Measurements from ENCODE around the gene IQSEC1. TPM values are rescaled to one million over a fixed set of nuclear protein-coding genes. Genes with fewer than 3 reads are reported as not detected.

Gene IQSEC1
- polyA plus RNA-seq, 12 donors: 36.6 to 57.3 (median 42.5) TPM; not detected in 1

DNA sequence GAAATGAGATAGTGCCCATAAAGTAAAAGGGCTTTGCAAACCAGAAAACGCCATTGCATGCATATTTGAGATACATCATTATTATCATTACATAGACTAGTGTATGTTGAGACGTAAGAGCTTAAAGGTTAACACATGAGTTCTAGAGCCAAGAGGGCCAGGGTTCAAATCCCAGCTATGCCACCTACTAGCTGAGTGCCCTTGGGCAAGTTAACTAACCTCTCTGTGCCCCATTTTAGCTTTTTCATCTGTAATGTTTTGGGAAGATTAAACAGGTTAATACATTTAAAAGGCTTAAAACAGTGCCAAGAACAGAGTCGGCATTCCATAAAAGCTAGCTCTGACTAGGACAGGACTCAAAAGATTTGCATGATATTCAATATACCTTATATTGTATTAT, 22.8 kb downstream of the IQSEC1 start:
- no peak for DNase-seq

DNA sequence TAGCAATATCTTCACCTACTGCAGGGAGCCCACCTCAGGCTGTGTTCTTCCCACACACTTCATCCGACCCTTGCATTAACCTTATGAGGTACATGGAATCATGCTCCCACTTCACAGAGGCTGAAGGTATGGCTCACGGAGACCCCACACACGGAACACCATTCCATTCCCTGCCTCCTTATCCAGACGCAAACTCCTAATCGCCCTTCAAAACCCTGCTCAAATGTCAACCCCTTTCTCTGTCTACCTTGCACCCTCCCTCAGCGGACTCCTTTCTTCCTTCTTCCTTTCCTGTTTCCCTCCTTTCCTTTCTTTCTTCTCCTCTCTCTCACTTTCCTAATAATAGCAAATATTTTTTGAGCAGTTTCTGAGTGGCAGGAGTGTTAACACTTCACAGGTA, 23.8 kb downstream of the IQSEC1 start:
- DNase-seq: no peak

- no peak for DNase-seq
These were observed 25.7 kb downstream of the IQSEC1 start for GRCh38 chr3:13047296-13048165.

DNA sequence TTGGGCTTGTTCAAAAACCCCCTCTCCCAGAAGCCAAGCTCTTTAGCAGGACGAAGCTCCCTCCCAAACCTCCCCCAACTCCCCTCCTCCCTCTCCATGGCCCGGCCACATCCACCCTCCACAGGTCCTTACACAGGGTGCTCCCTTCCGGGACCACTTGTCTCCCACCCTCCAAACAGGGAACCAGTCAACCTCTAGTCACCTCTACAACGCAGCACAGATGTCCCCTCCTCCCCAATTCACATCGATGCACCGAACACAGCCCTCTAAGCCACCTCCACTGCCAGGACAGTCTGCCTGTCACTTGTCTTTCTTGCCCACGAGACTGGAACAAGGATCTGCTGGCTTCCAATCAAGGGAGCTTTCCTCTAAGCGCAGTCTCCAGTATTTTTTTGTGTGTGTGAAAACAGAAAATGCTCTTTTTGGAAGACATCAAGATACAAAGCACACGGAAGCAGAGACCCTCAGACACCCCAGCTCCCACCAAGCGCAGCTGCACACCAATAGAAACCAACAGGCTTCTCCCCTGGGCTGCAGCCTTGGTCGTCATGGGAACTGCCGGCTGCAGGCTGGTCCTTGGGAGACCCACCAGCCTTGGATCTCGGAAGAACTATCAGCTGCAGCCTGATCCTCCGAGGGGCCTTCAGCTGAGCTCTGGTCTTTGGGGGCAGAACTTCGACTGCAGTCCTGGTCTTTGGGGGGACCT, 26.5 kb downstream of the IQSEC1 start:
- DNase-seq: no peak

DNA sequence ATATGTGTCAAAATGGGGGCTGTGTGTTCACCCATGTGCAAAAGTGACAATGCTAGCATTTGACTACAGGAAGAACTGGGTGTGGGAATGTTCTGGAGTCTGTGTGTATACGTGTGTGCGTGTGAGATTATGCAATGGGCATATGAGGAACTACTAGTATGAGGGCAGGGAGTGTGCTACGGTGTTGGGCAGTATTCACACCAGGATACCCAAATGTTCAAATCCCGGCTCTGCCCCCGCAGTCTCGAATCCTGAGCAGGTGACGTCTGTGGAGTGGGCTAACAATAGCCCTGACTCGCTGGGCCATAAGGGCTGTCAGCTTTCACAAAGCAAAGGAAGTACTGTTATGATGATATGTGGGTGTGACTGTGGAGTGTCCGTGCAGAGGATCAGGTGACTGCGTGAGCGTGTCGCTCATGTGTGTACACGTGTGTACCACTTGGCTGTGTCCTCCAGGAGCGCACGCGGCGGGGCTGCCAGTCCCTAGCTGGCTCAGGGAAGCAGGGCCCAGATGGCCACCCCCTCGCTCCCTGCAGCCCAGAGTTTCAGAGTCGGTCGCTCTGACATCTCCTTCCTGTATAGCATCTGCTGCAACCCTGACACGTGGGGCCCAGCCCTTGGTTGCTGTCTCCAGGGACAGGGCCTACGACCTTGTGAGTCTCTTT, 27.2 kb downstream of the IQSEC1 start:
- no peak for DNase-seq

- no peak for DNase-seq
These were observed 27.9 kb downstream of the IQSEC1 start for GRCh38 chr3:13045241-13045903.

DNA sequence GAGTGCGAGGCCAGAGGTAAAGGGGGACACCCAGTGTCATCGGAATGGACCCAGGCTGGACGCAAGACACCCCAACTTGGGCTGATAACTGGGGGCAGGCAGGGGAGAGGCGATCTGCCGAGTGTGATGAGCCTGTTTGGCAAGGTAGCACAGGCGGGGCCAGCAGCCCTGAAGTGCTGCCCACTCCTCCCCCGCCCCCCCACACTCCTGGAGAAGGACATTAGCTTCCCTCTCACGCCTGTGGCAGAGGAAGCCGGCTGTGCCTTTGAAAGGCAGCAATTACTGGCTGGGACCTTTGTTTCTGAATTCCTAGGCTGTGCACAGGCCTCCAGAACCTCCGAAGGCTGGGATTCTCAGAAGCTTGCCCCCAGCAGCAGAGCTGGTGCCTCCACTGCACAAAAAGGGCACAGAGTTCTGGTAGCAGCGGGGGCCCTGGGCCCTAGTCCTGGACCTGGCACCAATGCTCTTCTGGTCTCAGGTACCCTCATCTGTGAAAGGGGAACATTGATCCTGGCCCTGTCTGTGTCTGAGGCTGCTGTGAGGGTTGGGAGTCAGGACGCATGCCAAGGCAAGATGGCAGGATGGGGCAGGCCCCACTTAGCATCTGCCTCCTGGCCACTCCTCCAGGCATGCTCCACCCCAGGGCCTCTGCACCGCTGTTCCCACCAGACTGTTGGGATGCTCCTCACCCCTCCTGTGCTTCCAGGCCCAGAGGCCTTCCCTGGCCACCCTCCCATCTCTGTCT, 28.6 kb downstream of the IQSEC1 start:
- no peak for DNase-seq

DNA sequence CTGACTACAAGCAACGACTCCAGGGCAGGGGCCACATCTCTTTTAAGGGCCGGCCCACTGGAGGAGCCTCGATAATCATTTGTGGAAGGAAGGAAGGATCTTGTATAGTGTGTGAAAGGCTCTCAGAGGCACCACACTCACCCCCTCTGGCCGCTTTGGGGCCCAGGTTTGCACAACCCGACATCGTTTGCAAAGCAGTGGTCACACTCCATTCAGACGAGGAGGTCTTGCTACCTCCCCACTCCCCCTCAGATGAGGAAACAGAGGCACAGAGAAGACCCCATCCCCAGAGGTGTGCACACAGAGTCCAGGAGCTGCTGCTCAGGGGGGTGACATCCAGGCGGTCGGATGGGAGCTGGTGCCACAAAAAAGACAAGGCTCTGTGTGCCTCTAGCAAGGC, 29.6 kb downstream of the IQSEC1 start:
- no peak for DNase-seq

DNA sequence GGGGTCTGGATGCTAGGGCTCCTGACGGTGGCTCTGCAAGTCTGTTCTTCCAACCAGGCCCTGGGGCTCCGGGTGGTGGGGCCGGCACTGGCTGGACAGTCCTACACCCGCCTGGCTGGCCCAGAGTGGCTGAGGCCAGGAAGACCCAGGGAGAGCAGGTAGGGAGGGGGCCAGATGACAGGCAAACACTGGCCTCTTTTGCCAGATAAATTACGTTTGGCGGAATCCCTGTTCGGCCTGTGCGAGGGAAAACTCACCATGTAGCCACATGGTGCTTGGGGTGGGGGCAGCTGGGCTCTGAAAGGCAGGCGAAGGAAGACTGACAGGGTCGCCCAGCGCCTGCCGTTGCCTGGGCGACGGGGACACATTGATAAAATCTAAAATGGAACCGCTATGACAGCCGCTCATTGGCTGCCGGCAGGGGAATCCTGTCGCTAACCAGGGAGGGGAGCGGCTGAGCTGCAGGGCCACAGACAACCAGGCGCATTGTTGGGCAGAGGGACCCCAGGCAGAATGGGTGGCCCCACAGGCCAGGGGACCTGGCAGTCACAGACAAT, 30.4 kb downstream of the IQSEC1 start:
- DNase-seq: no peak

- peak; percentile 15 for DNase-seq
These were observed 31.0 kb downstream of the IQSEC1 start for GRCh38 chr3:13042127-13042701.

DNA sequence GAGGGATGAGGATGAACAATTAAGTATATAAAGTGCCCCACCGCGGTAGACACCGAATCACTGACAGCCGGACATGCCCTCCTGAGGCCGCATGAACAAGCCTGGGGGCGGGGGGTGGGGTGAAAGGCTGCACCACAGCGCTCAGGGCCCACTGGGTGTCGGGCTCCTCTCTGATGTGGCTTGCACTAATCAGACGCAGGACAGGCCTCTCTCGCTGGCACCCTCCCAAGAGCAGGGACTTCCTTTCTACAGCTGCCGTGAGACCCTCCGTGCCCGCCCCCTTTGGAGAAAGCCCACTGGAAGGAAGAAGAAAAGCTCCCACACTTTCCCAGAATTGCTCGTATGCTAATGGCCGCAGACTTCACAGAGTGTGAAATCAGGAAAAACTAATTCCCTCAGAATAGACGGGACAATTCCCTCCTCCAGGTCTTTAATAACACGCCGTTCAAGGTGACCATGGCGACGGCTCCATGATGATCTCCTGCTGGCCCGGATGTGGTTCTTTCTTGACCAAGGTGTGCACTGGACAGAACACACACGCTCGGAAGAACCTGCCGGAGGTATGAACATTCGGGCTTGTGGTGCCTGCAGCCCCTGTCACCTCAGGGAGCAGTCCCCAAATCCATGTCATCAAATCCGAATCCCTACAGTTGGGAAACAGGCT, 32.0 kb downstream of the IQSEC1 start:
- DNase-seq: no peak

DNA sequence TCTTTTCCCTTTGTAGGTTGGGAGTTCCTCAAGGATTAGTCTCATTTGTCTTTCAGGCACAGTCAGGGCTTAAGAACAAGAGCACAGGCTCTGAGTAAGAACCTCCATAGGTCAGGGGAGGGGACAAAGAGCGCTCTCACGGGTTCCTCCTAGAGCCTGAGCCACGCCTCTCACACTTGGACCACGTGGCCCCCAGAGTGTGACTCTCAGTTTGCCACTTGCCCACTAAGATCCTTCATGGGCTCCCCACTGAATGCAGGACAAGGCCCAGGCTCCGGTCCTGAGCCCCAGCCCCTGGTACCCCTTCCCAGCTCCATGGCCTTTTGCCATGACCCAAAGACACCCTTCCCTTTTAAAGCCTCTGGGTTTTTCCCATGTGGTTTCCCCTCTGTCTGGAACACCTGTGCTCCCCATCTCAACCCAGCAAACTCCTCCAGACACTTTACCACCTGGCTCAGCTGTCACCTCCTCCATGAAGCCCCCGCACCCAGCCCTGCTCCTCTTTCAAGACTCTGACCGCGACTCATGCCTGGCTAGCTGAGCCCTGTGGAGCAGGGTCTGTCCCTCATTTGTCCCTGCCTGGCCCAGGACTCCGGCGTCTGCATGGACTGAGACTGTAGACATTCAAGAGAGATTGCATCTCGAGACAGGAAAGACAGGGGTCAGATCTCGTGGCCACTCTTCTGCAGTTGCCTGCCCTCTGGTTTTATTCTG, 32.7 kb downstream of the IQSEC1 start:
- no peak for DNase-seq

DNA sequence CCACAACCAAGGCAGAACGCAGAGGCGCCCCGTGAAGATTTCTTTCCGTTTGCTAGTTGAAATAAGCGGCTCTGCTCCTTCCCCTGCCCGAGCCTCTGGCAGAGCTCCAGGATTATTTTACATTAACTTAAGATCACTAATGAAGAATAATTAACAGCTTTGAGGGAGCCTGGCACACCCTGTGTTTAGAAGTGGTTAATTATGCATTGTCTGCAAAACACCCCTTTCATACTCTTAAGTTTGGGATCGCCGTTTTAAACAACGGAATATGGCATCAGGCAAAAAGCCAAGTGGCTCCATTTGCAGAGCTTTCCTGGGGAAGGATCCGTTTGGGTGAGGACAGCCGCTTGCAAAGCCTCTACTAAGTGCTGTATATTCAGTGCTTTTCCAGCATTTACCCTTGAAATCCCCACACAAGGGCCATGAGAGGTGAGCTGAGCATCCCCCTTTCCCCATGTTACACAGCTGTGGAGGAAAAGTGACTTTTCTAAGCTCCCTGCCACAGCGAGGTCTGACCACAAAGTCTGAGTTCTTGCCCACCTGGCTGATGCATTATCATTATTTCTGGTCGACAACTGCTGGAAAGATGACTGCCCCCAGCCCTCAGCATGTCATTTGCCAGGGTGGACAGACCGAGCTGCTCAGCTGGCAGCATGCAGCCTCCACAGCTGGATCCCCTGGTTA, 33.9 kb downstream of the IQSEC1 start:
- no peak for DNase-seq

GRCh38 chr3:13037458-13038117, 35.6 kb downstream of the IQSEC1 start:
- no peak for DNase-seq

DNA sequence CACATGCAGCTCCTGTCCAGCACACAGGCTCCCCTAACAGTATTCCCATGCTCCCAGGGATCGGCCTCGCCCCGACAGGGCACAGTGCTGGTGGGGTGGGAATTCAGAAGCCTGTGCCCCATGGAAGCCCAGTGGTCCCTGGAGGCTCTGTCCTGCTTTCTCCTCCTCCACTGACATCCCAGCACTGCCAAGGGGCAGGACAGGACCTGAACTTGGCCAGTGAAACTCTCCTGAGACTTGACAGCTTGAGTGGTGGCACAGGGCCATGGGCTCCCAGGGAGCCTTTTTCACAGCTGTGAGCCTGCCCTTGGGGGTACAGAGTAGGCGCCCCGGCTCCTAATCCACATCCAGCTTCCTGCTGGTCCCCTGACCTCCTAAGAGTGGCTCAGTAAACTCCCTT, 38.4 kb downstream of the IQSEC1 start:
- DNase-seq: no peak

- no peak for DNase-seq
These were observed 39.0 kb downstream of the IQSEC1 start for GRCh38 chr3:13034109-13034800.

DNA sequence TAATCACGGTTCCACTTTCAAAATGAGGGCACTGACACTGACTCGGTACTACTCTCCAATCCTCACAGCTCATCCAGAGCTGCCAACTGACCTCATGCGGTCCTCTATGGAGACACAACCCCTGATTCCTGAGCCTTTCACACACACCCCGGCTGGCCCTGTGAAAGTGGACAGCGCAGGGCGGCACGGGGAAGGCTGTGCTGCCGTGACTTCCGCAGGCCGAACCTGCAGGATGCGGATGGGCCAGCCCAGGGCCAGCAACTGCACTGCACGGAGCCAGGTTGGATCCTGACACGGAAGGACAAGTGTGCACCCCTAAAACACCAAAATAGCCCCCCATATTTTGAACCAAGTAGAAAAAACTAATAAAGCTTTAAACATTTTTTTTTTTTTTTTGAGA, 41.0 kb downstream of the IQSEC1 start:
- DNase-seq: no peak

DNA sequence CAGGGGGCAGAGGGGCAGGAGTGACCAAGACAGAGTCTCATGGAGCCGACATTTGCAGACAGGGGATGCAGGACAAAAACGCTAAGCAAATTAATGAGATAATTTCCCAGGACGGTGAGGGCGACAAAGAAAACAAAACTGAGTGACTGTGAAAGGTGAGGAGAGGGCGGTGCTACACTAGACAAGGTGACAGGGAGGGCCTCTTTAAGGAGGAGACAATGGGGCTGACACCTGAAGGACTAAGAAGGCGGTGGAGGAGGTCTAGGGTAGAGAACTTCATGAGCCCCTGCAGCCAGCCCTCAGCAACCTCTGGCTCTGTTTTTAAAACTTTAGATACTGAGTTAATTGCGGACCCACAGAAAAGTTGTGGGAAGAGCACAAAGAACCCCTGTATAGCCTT, 41.6 kb downstream of the IQSEC1 start:
- no peak for DNase-seq

Data from muscle of arm (tissue), 12 donors.